Thymus (tissue), 11 donors: ENCODE data around the gene TXNRD1. TPM values are rescaled to one million over a fixed set of nuclear protein-coding genes. Genes with fewer than 3 reads are reported as not detected.

Source experiments
- DNase-seq, 9 donors: peaks; one replicate each; pipeline ENCODE4 v3.0.0-alpha.2; 2013; ENCODE audit warnings: low spot score in 9 of 9, low read depth in 6 of 9, missing footprints in 1 of 9
- H3K27ac ChIP-seq, 2 donors: one replicate each; pipeline ENCODE4 v1.5.1; 2013; ENCODE audit warnings: control low read depth in 1 of 2, low read depth in 1 of 2, low read length in 1 of 2, mild to moderate bottlenecking in 1 of 2, moderate library complexity in 1 of 2
- H3K27me3 ChIP-seq, 2 donors: one replicate each; pipeline ENCODE4 v1.5.1; 2013; ENCODE audit warnings: low read length in 1 of 2; ENCODE audit not compliant: control insufficient read depth in 2 of 2, insufficient read depth in 1 of 2
- H3K36me3 ChIP-seq, 2 donors: one replicate each; pipeline ENCODE4 v1.5.1; 2013; ENCODE audit warnings: low read length in 1 of 2, mild to moderate bottlenecking in 1 of 2, moderate library complexity in 1 of 2; ENCODE audit not compliant: control insufficient read depth in 2 of 2, insufficient read depth in 2 of 2
- H3K4me1 ChIP-seq, 2 donors: one replicate each; pipeline ENCODE4 v1.5.1; 2013; ENCODE audit warnings: low read length in 2 of 2; ENCODE audit not compliant: control insufficient read depth in 2 of 2, insufficient read depth in 2 of 2
- H3K4me3 ChIP-seq, 2 donors: one replicate each; pipeline ENCODE4 v1.5.1; 2013; ENCODE audit warnings: low read length in 2 of 2, control low read depth in 1 of 2, mild to moderate bottlenecking in 1 of 2
- H3K9me3 ChIP-seq, 2 donors: one replicate each; pipeline ENCODE4 v1.5.1; 2013; ENCODE audit warnings: low read length in 1 of 2, mild to moderate bottlenecking in 1 of 2; ENCODE audit not compliant: control insufficient read depth in 2 of 2, insufficient read depth in 1 of 2
- WGBS: extraction: QIAGEN DNeasy Blood & Tissue Kit; methylation state at CpG from one replicate; pipeline ENCODE4 v1.1.7; 2013; 5-methylcytosine and 5-hydroxymethylcytosine counted together
- polyA plus RNA-seq: library from polyadenylated mRNA; stranded (reverse); fragments of 200-250 nt; gene quantifications from one replicate; pipeline ENCODE4 v1.2.3, GENCODE V29; 2013
- total RNA-seq: library from RNA; stranded (reverse); fragments of 120-200 nt; gene quantifications from one replicate; pipeline ENCODE4 v1.2.4, GENCODE V29; 2013
- donor health status: healthy.

TXNRD1 gene
- total and polyA plus RNA-seq, 2 donors, result 28.2 to 68.0 TPM

DNA sequence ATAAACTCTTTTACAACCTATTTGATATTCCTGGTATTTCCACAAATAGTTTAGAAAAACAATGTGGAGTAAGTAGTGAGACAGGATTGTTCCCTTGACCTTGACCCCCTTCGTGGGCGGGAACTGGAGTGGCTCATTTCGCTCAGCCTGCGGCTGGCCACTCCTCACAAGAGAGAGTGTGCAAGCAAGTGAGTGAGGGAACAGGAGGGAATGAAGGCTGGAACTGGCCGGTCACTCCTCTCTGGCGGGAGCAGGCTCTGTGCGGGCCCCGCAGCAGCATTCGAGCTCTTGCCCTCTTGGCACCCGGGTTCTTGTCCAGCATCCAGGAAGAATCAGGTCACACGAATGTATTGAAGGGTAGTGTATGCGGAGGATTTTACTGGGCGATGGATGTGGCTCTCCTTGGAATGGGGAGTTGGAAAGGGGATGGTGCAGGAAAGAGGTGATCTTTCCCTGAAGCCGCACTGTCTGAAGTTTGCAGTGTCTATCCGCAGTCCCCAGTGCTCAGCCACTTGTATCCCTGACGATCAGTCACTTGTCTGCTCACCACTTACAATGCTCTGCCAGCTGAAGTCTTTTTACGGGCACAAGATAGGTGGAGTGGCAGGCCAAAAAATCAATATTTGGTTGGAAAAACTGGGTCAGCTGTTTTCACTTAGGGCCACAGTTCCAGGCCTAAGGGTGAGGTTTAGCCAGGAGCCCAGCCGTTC is 28.0 kb upstream of the TXNRD1 start:
- WGBS, result 96% methylated on average over 18 of the region's 18 CpGs
- Histone ChIP-seq H3K4me3 (no peak overlapping the region), H3K36me3 (no peaks in the 10 kb centered on the region)

DNA sequence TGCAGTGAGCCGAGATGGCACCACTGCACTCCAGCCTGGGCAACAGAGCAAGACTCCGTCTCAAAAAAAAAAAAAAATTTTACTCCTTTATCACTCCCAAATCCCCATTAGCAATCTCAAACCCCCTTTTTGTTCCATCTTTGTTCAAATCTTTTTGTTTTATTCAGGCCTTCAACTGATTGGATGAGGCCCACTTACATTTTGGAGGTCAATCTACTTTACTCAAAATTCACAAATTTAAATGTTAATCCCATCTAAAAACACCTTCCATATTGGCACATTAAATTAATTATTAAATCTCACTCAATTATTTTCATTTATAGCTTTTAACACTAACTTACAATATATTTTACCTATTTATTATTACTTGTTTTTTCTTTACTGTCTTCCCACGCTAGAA is 27.0 kb upstream of the TXNRD1 start:
- H3K9me3 ChIP-seq, result peaks cover 0 to 7% of the 10 kb centered on the region in 2 donors
- WGBS, result 96% methylated on average over 3 of the region's 3 CpGs
- no peaks in the 10 kb centered on the region for H3K27me3 ChIP-seq
- no peaks in the 10 kb centered on the region for H3K36me3 ChIP-seq
- no peak overlapping the region for H3K4me3 ChIP-seq
- H3K4me1 ChIP-seq, result no peaks in the 10 kb centered on the region
- DNase-seq, result no peak
- H3K27ac ChIP-seq, result no peak overlapping the region

More for the DNA sequence above, 28.0 kb upstream of the TXNRD1 start:
- H3K27ac ChIP-seq, result no peak overlapping the region
- DNase-seq, result no peak
- no peaks in the 10 kb centered on the region for H3K4me1 ChIP-seq
- H3K27me3 ChIP-seq, result no peaks in the 10 kb centered on the region
- H3K9me3 ChIP-seq, result peaks cover 0 to 8% of the 10 kb centered on the region in 2 donors

DNA sequence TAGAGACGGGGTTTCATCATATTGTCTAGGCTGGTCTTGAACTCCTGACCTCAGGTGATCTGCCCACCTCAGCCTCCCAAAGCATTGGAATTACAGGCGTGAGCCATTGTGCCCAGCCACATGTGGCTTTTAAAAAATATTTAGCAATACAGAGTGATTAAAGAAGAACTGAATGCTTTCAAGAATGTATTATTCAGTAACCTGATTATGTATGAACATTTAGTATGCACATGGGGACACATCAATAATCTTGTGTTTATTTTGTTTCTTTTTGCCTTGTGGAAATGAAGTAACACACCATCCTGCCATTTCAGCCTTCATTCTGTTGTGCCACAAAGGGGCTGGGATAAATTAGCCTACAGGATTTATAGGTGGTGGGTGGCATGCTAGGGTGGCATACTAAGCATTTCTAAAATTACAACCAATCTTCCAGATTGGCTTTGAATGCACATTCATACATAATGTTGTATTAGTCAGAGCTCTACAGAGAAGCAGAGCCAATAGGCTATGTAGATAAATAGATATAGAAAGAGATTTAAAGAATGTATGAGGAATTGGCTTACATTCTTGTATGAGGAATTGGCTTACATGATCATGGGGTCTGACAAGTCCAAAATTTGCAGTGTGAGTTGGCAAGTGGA is 25.5 kb upstream of the TXNRD1 start:
- Histone ChIP-seq H3K27me3 (no peaks in the 10 kb centered on the region), H3K36me3 (no peaks in the 10 kb centered on the region), H3K27ac (no peak overlapping the region), H3K4me1 (no peaks in the 10 kb centered on the region), H3K9me3 (no peaks in the 10 kb centered on the region), H3K4me3 (no peak overlapping the region)
- DNase-seq, result no peak
- over 99% methylated on average over 2 of the region's 2 CpGs for WGBS

DNA sequence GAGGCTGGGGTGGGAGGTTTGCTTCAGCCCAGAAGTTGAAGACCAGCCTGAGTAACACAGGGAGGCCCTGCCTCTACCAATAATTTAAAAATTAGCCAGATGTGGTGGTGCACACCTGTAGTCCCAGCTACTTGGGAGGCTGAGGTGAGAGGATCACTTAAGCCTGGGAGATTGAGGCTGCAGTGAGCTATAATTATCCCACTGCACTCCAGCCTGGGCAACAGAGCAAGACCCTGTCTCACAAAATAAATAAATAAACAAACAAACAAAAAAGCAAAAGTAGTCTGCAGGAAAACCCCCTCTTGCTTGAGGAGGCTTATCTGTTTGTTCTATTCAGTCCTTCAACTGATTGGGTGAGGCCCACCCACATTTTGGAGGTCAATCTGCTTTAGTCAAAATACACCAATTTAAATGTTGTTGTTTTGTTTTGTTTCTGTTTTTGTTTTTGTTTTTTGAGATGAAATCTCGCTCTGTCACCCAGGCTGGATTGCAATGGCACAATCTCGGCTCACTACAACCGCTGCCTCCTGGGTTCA is 24.9 kb upstream of the TXNRD1 start:
- Histone ChIP-seq H3K4me3 (no peak overlapping the region), H3K36me3 (no peaks in the 10 kb centered on the region), H3K9me3 (no peaks in the 10 kb centered on the region), H3K27me3 (no peaks in the 10 kb centered on the region), H3K4me1 (no peaks in the 10 kb centered on the region), H3K27ac (no peak overlapping the region)
- WGBS, result 99% methylated on average over 3 of the region's 3 CpGs
- no peak for DNase-seq

DNA sequence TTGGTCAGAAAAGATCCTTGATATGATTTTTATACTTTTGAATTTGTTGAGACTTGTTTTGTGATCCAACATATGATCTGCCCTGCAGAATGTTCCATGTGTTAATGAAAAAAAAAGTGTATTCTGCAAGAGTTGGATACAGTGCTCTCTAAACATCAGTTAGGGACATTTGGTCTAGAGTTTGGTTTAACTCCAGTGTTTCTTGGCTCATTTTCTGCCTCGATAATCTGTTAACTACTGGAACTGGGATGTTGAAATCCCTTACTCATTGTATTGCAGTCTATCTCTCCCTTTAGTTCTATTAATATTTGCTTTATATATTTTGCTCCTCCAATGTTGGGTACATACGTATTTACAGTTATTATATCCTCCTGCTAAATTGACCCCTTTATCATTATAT is 18.3 kb upstream of the TXNRD1 start:
- H3K4me3 ChIP-seq, result no peak overlapping the region
- 93% methylated on average over 2 of the region's 2 CpGs for WGBS
- H3K9me3 ChIP-seq, result peaks cover 0 to 6% of the 10 kb centered on the region in 2 donors
- no peaks in the 10 kb centered on the region for H3K4me1 ChIP-seq
- no peak for DNase-seq
- no peaks in the 10 kb centered on the region for H3K36me3 ChIP-seq
- H3K27me3 ChIP-seq, result no peaks in the 10 kb centered on the region
- no peak overlapping the region for H3K27ac ChIP-seq

- no peaks in the 10 kb centered on the region for H3K27me3 ChIP-seq
- H3K9me3 ChIP-seq, result peaks cover 0 to 6% of the 10 kb centered on the region in 2 donors
- H3K27ac ChIP-seq, result no peak overlapping the region
- H3K4me1 ChIP-seq, result no peaks in the 10 kb centered on the region
- H3K36me3 ChIP-seq, result no peaks in the 10 kb centered on the region
- no peak overlapping the region for H3K4me3 ChIP-seq
- no peak for DNase-seq
- WGBS, result 92% methylated on average over 2 of the region's 2 CpGs
These were observed 15.6 kb upstream of the TXNRD1 start for GRCh38 chr12:104199964-104200363.

- H3K4me1 ChIP-seq, result no peaks in the 10 kb centered on the region
- DNase-seq, result peak in 8 of 9 donors; percentile 40 to 79 (median 54)
- H3K27ac ChIP-seq, result no peak overlapping the region
- H3K27me3 ChIP-seq, result no peaks in the 10 kb centered on the region
- 68% methylated on average over 3 of the region's 3 CpGs for WGBS
- H3K36me3 ChIP-seq, result no peaks in the 10 kb centered on the region
- H3K9me3 ChIP-seq, result peaks cover 0 to 6% of the 10 kb centered on the region in 2 donors
- no peak overlapping the region for H3K4me3 ChIP-seq
These were observed 14.2 kb upstream of the TXNRD1 start for GRCh38 chr12:104201238-104202001.

DNA sequence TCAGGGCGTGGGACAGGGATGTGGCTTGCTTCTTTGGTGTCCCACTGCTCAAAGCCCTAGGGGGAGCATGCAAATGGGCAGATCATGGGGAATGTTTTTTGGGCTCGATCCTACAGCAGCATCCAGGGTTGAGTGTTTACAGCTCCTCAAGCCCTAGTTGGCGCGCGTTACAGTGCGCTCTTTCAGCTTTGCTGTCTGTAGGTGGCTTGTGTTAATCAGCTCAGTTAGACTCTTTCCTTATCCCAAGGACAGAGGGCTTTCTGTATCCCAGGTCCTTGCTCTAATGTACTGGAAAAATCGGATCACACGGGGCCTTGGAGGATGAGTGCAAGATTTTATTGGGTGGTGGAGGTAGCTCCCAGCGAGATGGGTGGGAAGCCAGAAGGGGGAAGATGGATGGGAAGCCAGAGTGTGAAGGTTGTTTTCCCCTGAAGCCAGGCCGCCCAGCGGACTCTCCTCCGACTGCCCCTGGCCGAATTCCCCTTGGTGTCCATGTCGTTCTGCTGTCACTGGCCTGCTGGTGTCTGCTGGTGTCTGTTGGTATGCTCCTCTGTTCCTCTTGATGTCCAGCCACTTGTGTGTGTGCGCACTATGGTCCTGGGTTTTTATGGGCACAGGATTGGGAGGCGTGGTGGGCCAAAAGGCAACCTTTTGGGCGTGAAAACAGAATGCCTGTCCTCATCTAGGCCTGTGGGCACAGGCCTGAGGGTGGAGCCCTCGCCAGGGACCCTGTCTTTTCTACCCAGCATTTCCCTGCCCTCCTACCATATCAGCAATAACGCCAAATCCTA is 10.7 kb upstream of the TXNRD1 start:
- H3K36me3 ChIP-seq, result no peaks in the 10 kb centered on the region
- H3K9me3 ChIP-seq, result peaks cover 0 to 3% of the 10 kb centered on the region in 2 donors
- H3K27ac ChIP-seq, result no peak overlapping the region
- 96% methylated on average over 19 of the region's 19 CpGs for WGBS
- no peaks in the 10 kb centered on the region for H3K4me1 ChIP-seq
- no peaks in the 10 kb centered on the region for H3K27me3 ChIP-seq
- no peak overlapping the region for H3K4me3 ChIP-seq
- DNase-seq, result no peak
